IPS DF 19.7 (cell line): Measurements from ENCODE around the gene PTER.

Source experiments
- DNase-seq: peaks from one replicate; pipeline ENCODE4 v3.0.0-alpha.2; 2013; ENCODE audit warnings: low read depth, low spot score

Gene PTER

GRCh38 chr10:16544099-16544498 is 107.3 kb downstream of the PTER start:
- no peak for DNase-seq

DNA sequence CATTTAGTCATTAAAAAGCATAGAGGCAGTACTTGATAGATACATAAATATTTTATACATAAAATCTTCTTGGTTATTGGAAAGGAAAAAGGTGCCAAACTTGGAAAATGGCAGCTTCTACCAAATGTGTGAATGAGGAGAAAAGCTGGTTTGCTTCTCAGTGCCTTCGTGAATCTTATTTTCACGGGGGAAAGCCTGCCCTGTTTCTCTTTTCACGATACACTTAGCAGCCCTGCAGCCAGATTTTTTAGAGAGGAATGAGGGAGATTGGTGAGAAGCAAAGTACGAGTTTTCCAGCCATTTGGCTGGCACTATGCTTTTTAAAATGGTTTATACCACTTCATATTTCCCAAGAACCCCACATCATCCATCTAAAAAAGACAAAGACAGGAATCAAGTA is 107.8 kb downstream of the PTER start:
- DNase-seq = no peak

DNA sequence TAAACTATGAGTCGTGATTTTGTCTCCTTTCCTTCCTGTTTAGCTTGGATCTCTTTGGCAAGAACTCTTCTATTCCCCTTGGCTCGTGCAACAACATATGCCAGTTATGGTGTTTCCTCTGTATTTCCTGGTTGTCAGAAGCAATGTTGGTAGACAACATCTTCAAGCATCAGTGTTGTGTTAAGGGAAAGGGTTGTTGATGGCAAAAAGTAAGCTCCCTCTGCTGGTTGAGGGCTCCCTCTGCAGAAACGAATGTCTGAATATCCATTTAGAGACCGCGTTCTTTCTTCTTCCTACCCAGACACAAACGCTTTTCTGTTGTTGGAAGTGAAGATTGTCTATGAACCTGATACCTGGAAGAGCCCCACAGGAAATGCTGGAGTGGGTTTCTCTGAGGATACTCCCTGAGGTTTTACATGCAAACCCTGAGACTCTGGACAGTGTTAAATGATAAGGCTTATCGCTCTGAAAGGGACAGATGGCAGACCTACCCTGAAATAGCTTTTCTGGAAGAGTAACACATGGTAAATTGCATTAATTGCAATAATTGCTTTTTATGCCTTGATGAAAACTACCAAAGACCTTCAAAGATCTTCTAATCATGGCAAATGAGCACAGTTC is 108.4 kb downstream of the PTER start:
- no peak for DNase-seq

DNA sequence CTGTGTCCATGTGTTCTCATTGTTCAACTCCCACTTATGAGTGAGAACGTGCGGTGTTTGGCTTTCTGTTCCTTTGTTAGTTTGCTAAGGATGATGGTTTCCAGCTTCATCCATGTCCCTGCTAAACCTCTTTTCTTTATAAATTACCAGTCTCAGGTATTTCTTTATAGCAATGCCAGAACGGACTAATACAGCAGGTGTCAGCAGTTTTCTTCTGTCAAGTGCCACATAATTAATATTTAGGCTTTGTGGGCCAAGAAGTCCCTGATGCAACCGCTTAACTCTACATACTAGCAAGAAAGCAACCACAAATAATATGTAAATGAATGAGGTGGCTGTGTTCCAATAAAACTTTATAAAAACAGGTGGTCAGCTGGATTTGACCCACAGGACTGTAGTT is 111.2 kb downstream of the PTER start:
- no peak for DNase-seq

- DNase-seq = no peak
Measured at GRCh38 chr10:16559236-16559773, 122.5 kb downstream of the PTER start.

DNA sequence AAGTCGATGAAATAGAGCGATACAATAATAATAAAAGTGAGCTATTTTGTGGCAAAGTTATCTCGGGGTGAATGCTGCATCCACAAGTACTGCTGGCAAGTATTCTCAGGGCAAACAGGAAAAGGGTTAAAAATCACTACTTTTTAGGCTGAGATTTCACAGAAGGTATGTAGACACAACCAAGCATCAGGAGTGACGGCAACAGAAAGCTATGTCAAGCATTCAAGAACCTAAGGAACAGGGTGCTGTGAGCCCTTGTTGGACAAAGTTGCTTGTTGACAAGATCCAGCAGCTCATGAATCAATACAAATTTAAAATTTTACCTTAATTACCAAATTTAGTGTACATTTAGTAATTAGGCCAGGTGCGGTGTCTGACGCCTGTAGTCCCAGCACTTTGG is 126.1 kb downstream of the PTER start:
- DNase-seq = no peak
